Measurements from ENCODE around the gene NPPB. TPM values are rescaled to one million over a fixed set of nuclear protein-coding genes. Genes with fewer than 3 reads are reported as not detected.

The NPPB gene
- total RNA-seq, 1 experiment from 2014 or later: 43.4 TPM

- POLR2A ChIA-PET: no interaction called here
- Histone ChIP-seq H3K9me3 (no peaks in the 10 kb centered on the region), H3K27me3 (replicated peaks; ENCODE audit: control insufficient read depth, insufficient read depth, low read length) (no peaks in the 10 kb centered on the region), H3K36me3 (ENCODE audit: control insufficient read depth, insufficient read depth, low read length) (no peaks in the 10 kb centered on the region), H3K4me1 (peaks cover 16% of the 10 kb centered on the region), H3K4me3 (ENCODE audit: low read depth, low read length) (no peak overlapping the region)
- no TSS peak for BruUV-seq (replicated peaks)
- TF ChIP-seq CTCF (IDR thresholded peaks at IDR 0.05; ENCODE audit: insufficient read depth in 1 of 2, low read depth in 1 of 2, low read length in 1 of 2, severe bottlenecking in 1 of 2, unreplicated experiment in 1 of 2): no peak
- H3K27ac Mint-ChIP-seq (ENCODE audit: unreplicated experiment): no peak overlapping the region
- intact Hi-C loops (cut with micrococcal nuclease; ENCODE audit: unreplicated experiment): no loop called here
- H3K9me3 Mint-ChIP-seq (ENCODE audit: unreplicated experiment): no peaks in the 10 kb centered on the region
- CTCF ChIA-PET: no interaction called here
- H3K4me1 Mint-ChIP-seq (ENCODE audit: low read depth, unreplicated experiment): peaks cover 16% of the 10 kb centered on the region
- H3K27me3 Mint-ChIP-seq (ENCODE audit: insufficient read depth, unreplicated experiment): no peaks in the 10 kb centered on the region
- H3K36me3 Mint-ChIP-seq (ENCODE audit: insufficient read depth, unreplicated experiment): no peaks in the 10 kb centered on the region
- no peak for DNase-seq
- no peak overlapping the region for H3K4me3 Mint-ChIP-seq (ENCODE audit: unreplicated experiment)
Measured at GRCh38 chr1:11887666-11888007, 28.9 kb upstream of the NPPB start.

GRCh38 chr1:11886986-11887665 lies 28.4 kb upstream of the NPPB start:
- intact Hi-C loops (cut with micrococcal nuclease; ENCODE audit: unreplicated experiment): no loop called here
- H3K27ac Mint-ChIP-seq (ENCODE audit: unreplicated experiment): no peak overlapping the region
- POLR2A ChIA-PET: no interaction called here
- H3K4me3 Mint-ChIP-seq (ENCODE audit: unreplicated experiment): no peak overlapping the region
- H3K4me3 ChIP-seq (ENCODE audit: low read depth, low read length): no peak overlapping the region
- CTCF ChIA-PET: no interaction called here
- DNase-seq: no peak
- no peaks in the 10 kb centered on the region for H3K9me3 Mint-ChIP-seq (ENCODE audit: unreplicated experiment)
- H3K36me3 ChIP-seq (ENCODE audit: control insufficient read depth, insufficient read depth, low read length): no peaks in the 10 kb centered on the region
- H3K36me3 Mint-ChIP-seq (ENCODE audit: insufficient read depth, unreplicated experiment): no peaks in the 10 kb centered on the region
- no peak for TF ChIP-seq CTCF (IDR thresholded peaks at IDR 0.05; ENCODE audit: insufficient read depth in 1 of 2, low read depth in 1 of 2, low read length in 1 of 2, severe bottlenecking in 1 of 2, unreplicated experiment in 1 of 2)
- peaks cover 13% of the 10 kb centered on the region for H3K4me1 ChIP-seq
- peaks cover 16% of the 10 kb centered on the region for H3K4me1 Mint-ChIP-seq (ENCODE audit: low read depth, unreplicated experiment)
- H3K27me3 Mint-ChIP-seq (ENCODE audit: insufficient read depth, unreplicated experiment): no peaks in the 10 kb centered on the region
- H3K27me3 ChIP-seq (replicated peaks; ENCODE audit: control insufficient read depth, insufficient read depth, low read length): no peaks in the 10 kb centered on the region
- no TSS peak for BruUV-seq (replicated peaks)
- no peaks in the 10 kb centered on the region for H3K9me3 ChIP-seq

- Histone ChIP-seq H3K9me3 (no peaks in the 10 kb centered on the region), H3K4me3 (ENCODE audit: low read depth, low read length) (no peak overlapping the region), H3K4me1 (peaks cover 9% of the 10 kb centered on the region), H3K27me3 (replicated peaks; ENCODE audit: control insufficient read depth, insufficient read depth, low read length) (no peaks in the 10 kb centered on the region), H3K36me3 (ENCODE audit: control insufficient read depth, insufficient read depth, low read length) (no peaks in the 10 kb centered on the region)
- CTCF ChIA-PET: no interaction called here
- POLR2A ChIA-PET: interaction anchor here (1.4 kb wide), 1 partner anchor 22 kb away, joined by 4 read pairs; no protein-coding TSS in a partner anchor
- Mint-ChIP-seq H3K4me1 (ENCODE audit: low read depth, unreplicated experiment) (peaks cover 12% of the 10 kb centered on the region), H3K27ac (ENCODE audit: unreplicated experiment) (no peak overlapping the region), H3K27me3 (ENCODE audit: insufficient read depth, unreplicated experiment) (no peaks in the 10 kb centered on the region), H3K36me3 (ENCODE audit: insufficient read depth, unreplicated experiment) (no peaks in the 10 kb centered on the region), H3K9me3 (ENCODE audit: unreplicated experiment) (no peaks in the 10 kb centered on the region), H3K4me3 (ENCODE audit: unreplicated experiment) (no peak overlapping the region)
- no peak for DNase-seq
- no TSS peak for BruUV-seq (replicated peaks)
- intact Hi-C loops (cut with micrococcal nuclease; ENCODE audit: unreplicated experiment): no loop called here
- TF ChIP-seq CTCF (IDR thresholded peaks at IDR 0.05; ENCODE audit: insufficient read depth in 1 of 2, low read depth in 1 of 2, low read length in 1 of 2, severe bottlenecking in 1 of 2, unreplicated experiment in 1 of 2): no peak
Measured at GRCh38 chr1:11885916-11886315, 27.2 kb upstream of the NPPB start.

All from Caco-2 (cell line).